Stimulated activated CD8-positive, alpha-beta memory T cell treated with anti-CD3 and anti-CD28 coated beads, Interleukin-7, amount 100 ng/mL, for 4 hours (primary cell): ENCODE data around the gene TEX54.
"Not testable (repeated sequence)": the region's sequence is repeated elsewhere in the genome, so short reads cannot be mapped to it uniquely, and the experiment has no call there.

Experiments used
- DNase-seq, 2 donors: peaks; one replicate each; pipeline ENCODE4 v3.0.0-alpha.2; 2020; ENCODE audit warnings: low read depth in 2 of 2

TEX54 gene

GRCh38 chr11:62835336-62835735 lies 2.7 kb upstream of the TEX54 start:
- no peak for DNase-seq

DNA sequence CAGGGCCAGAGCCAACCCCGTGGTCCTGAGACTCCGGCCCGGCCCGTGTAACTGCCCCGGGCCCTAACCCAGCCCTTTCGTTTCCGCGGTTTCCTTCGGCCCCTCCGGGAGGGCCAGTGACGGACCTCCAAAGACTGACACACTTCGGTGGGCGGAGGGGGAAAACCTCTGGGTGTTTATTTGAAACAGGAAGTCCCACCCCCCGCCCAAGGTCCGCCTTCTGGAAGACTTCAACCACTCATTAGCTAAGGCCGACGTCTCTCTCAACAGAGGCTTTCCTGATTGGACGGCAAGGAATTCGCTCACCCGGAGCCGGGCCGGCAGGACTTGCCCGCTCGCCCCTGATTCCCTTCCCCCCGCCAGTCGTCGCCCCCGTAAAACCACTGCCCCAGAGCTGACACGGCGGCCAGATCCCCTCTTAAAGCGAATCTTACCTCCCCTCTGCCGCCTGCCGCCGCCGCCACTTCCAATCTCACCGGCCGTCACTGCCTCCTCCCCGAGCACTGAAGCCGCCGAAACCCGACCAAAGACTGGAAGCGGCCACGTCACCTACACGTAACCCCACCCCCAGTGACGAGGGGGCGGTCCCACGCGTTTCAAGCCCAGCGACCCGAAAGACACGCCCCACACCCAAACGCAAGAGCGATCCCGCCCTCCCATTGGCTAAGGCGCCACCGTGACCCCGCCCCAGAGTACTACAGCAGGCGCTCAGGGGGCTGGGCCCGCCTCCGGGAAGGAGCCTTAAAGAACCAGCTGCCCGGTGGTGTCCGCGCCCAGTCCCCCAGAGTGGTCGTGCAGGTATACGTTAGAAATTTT lies 913 bp downstream of the TEX54 start, which contains the start of gene STX5:
STX5 (minus strand) TSS at position 532 of the 816 bp plus-strand sequence. CDS start 808 bp downstream, outside the sequence.
- DNase-seq: peak; percentile 99

DNA sequence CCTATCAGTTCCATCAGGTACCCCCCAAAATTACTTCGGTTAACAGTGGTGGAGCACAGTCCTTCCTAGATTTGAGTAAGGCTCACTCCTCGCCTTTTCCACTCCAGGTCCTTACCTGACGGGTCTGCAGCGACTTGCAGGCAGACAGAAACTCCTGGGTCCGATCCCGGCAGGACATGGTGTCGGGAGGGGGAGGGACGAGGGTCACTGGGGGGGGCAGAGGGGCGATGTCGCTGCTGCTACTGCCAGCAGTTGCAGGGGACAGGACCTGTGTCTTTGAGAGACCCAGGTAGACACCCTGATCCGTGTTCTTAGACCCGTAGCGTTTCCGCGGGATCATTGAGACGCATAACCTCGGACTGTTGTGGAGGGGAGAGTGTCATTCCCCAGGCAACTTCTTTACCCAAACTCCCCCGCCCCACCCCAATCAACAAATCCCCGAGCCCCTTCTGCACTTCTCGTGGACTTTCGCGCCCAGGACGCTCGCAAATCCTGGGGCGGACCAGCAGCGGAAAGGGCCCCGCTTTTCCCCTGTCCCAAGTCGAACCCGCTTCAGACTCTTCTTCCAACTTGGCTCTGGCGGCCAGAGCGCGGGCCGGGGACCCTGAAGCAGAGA lies 1.6 kb downstream of the TEX54 start:
- DNase-seq: no peak

- DNase-seq: not testable (repeated sequence)
Observed at GRCh38 chr11:62828130-62828529, 4.5 kb downstream of the TEX54 start.

GRCh38 chr11:62823677-62824076 lies 9.0 kb downstream of the TEX54 start:
- no peak for DNase-seq

- DNase-seq: no peak
Observed at GRCh38 chr11:62817129-62817528, 15.5 kb downstream of the TEX54 start.

DNA sequence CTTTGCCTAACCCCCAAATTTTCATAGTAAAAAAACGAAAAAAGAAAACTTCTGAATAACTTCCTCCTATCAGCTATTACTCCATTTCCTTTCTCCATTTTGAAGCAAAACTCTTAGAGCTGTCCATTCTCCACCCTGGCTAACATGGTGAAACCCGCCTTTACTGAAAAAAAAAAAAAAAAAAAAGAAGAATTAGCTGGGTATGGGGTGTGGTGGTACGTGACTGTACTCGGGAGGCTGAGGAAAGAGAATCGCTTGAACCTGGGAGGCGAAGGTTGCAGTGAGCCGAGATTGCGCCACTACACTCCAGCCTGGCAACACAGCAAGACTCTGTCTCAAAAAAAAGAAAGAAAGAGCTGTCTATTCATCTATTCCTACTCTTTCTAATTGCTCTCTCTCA lies 16.1 kb downstream of the TEX54 start:
- no peak for DNase-seq

- DNase-seq: no peak
Observed at GRCh38 chr11:62811659-62812058, 21.0 kb downstream of the TEX54 start.

DNA sequence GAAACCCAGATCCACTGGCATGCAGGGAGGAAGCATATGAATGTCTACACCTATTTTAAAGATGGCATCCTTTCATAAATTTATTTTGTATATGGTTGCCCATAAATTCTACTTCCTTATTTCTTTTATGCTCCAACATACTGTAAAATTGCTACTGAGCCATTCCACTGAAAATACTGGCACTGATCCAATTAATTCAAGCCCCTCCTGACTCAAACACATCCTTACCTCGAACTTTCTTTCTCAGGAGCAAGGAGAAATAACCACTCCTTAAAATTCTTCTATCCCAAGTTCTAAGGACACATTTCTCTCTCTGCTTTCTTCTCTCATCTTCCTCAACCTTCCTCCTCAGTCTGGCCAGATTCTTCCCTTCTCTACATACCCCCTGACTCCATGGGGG lies 21.9 kb downstream of the TEX54 start:
- no peak for DNase-seq

DNA sequence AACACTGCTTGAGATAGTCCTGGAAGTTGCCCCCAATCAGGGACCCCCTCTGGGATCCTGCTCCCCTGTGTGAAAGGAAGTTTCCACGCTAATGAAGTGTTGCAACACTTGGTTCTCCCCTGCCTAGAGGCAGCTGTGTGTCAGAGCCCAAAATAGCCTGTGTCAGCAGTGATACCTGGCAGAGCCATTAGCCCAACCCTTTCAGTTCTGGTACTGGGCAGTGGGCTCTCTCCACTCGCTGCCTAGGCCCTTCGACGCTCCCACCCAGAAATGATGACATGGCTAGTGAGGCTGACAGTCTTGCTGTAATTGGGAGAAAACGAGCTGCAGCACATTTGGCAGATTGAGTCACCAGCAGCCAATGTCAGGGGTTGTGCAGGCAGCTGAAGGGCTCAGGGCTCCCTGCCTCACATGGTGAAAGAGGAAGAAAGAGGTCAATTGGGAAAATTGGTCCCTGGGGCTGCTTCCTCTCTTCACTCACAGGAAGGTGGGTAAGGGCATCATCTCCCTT lies 26.0 kb downstream of the TEX54 start:
- DNase-seq: no peak

- no peak for DNase-seq
Observed at GRCh38 chr11:62805961-62806441, 26.6 kb downstream of the TEX54 start.

DNA sequence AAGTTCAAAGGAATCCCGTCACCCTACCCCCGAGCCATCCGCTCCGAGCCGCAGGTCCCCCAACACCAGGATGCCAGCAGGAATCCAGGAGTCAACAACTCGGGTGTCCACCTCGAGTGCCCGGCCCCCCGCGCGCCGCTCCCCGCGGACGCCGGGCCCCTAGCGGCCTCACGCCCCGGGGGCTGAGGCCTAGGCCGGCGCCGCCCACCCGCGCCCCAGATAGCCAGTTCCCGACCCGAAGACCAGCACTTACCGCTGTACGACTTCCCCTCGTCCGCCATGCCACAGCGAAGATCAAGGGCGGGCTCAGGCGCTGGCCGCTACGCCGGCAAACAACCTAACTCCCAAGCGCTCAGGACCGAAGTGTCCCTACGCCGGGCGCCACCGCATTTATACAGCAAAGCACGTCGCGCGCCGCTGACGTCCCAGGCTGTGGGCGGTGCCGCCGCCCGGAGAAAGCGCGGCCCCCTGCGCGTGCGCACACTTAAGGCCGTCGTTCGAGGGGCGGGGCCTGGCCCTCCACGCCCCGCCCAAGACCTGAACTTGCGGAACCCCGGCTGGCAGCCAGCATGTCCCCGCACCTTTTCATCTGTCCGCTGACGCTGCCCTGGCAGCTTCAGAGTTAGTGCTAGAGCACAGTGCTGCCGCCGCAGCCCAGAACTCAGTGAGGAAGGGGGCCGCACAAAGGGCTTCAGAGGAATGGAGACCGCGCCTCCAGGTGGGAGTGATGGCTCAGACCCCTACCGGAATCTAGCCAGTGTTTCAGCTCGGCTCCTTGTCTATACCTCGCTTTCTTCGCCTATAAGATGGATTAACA lies 27.4 kb downstream of the TEX54 start, which contains the start of gene NXF1:
NXF1 (minus strand) TSS at position 365 of the 817 bp plus-strand sequence; CDS start at position 281, 84 bp downstream.
- DNase-seq: peak; percentile 84 to 91

- DNase-seq: no peak
Observed at GRCh38 chr11:62804310-62805075, 28.1 kb downstream of the TEX54 start.

GRCh38 chr11:62801071-62801470 lies 31.6 kb downstream of the TEX54 start:
- no peak for DNase-seq

GRCh38 chr11:62799486-62799885 lies 33.2 kb downstream of the TEX54 start:
- DNase-seq: no peak

- DNase-seq: no peak
Observed at GRCh38 chr11:62796281-62796680, 36.4 kb downstream of the TEX54 start.

DNA sequence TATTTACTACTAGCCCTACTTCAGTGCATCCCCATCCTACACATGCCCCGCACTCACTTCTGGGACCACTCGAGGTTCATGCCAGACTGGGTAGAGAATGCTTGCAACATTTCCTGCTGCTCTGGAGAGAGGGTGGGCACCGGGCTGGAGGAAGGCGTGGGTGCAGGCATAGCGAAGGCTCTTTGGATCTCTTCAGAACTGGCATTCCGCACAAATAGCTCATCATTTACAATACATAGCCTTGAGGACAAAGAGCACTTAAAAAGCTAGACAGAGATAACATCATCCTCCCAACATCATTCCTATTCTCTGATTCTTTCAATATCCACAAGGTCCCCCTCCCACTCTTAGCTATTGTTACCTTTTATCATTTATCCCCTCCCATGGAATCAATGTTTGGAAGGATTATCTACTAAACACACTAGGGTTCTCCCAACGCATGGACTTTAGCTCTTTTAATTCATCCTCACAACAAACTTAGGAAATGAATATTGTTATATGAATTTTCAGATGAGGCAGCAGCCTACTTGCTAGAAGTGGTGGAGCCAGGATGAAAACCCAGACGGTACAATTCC lies 38.4 kb downstream of the TEX54 start:
- no peak for DNase-seq

GRCh38 chr11:62792202-62792575 lies 40.5 kb downstream of the TEX54 start:
- DNase-seq: no peak

- DNase-seq: peak; percentile 75 to 88
Observed at GRCh38 chr11:62791501-62792201, 41.0 kb downstream of the TEX54 start, which contains the start of gene TMEM223. TMEM223 (minus strand) TSS chr11:62792006; CDS start chr11:62791994, 12 bp downstream.

GRCh38 chr11:62789576-62789975 lies 43.1 kb downstream of the TEX54 start:
- no peak for DNase-seq
